ENCODE data around the gene ACSS1. TPM values are rescaled to one million over a fixed set of nuclear protein-coding genes. Genes with fewer than 3 reads are reported as not detected.

Gene ACSS1
- total and polyA plus RNA-seq, 8 donors = 7.0 to 135 (median 35.8) TPM

- Histone ChIP-seq H3K27me3 (no peaks in the 10 kb centered on the region), H3K36me3 (peaks cover 51 to 100% (median 100%) of the 10 kb centered on the region in 4 donors), H3K27ac (no peak overlapping the region), H3K4me1 (no peaks in the 10 kb centered on the region), H3K9me3 (no peaks in the 10 kb centered on the region), H3K4me3 (no peak overlapping the region)
- intact Hi-C loops (cut with DNase I; ENCODE audit: low total_unique reads) = no loop called here
- no peak for DNase-seq
- 89 to 93% (median 91%) methylated on average over 6 of the region's 6 CpGs for WGBS, 5 donors
- no peak for TF ChIP-seq EP300 (IDR thresholded peaks at IDR 0.05)
- TF ChIP-seq POLR2A (IDR thresholded peaks at IDR 0.05) = no peak
- no peak for TF ChIP-seq POLR2AphosphoS5 (IDR thresholded peaks at IDR 0.05)
- TF ChIP-seq CTCF (IDR thresholded peaks at IDR 0.05) = no peak
Measured at GRCh38 chr20:24962510-24962909, 95.4 kb downstream of the ACSS1 start.

- intact Hi-C loops (cut with DNase I; ENCODE audit: low total_unique reads) = no loop called here
- Histone ChIP-seq H3K27me3 (no peaks in the 10 kb centered on the region), H3K9me3 (no peaks in the 10 kb centered on the region), H3K27ac (no peak overlapping the region), H3K4me3 (no peak overlapping the region), H3K4me1 (no peaks in the 10 kb centered on the region), H3K36me3 (peaks cover 51 to 100% (median 100%) of the 10 kb centered on the region in 4 donors)
- 94 to 100% (median 96%) methylated on average over 2 of the region's 2 CpGs for WGBS, 5 donors
- no peak for TF ChIP-seq POLR2AphosphoS5 (IDR thresholded peaks at IDR 0.05)
- TF ChIP-seq CTCF (IDR thresholded peaks at IDR 0.05) = no peak
- no peak for TF ChIP-seq EP300 (IDR thresholded peaks at IDR 0.05)
- TF ChIP-seq POLR2A (IDR thresholded peaks at IDR 0.05) = no peak
- DNase-seq = no peak
Measured at GRCh38 chr20:24962182-24962492, 95.8 kb downstream of the ACSS1 start.

- no peaks in the 10 kb centered on the region for H3K4me1 ChIP-seq
- H3K27ac ChIP-seq = no peak overlapping the region
- no peak for DNase-seq
- H3K27me3 ChIP-seq = no peaks in the 10 kb centered on the region
- no peak overlapping the region for H3K4me3 ChIP-seq
- intact Hi-C loops (cut with DNase I; ENCODE audit: low total_unique reads) = no loop called here
- H3K36me3 ChIP-seq = peaks cover 45 to 99% (median 97%) of the 10 kb centered on the region in 4 donors
- TF ChIP-seq POLR2AphosphoS5 (IDR thresholded peaks at IDR 0.05) = no peak
- no peaks in the 10 kb centered on the region for H3K9me3 ChIP-seq
- 75 to 90% (median 87%) methylated on average over 20 of the region's 20 CpGs for WGBS, 5 donors
Measured at GRCh38 chr20:24961384-24962181, 96.4 kb downstream of the ACSS1 start.

- Histone ChIP-seq H3K4me3 (no peak overlapping the region), H3K4me1 (no peaks in the 10 kb centered on the region), H3K9me3 (no peaks in the 10 kb centered on the region), H3K27me3 (no peaks in the 10 kb centered on the region), H3K36me3 (peaks cover 40 to 99% (median 96%) of the 10 kb centered on the region in 4 donors), H3K27ac (peak overlapping the region in 1 of 5 donors; percentile 18)
- 49 to 74% (median 54%) methylated on average over 2 of the region's 2 CpGs for WGBS, 5 donors
- TF ChIP-seq EP300 (IDR thresholded peaks at IDR 0.05) = no peak
- no peak for TF ChIP-seq POLR2AphosphoS5 (IDR thresholded peaks at IDR 0.05)
- no peak for TF ChIP-seq CTCF (IDR thresholded peaks at IDR 0.05)
- TF ChIP-seq POLR2A (IDR thresholded peaks at IDR 0.05) = no peak
- intact Hi-C loops (cut with DNase I; ENCODE audit: low total_unique reads) = no loop called here
- no peak for DNase-seq
Measured at GRCh38 chr20:24960861-24961260, 97.1 kb downstream of the ACSS1 start.

GRCh38 chr20:24960302-24960801 lies 97.6 kb downstream of the ACSS1 start:
- no peaks in the 10 kb centered on the region for H3K4me1 ChIP-seq
- H3K36me3 ChIP-seq = peaks cover 35 to 97% (median 95%) of the 10 kb centered on the region in 4 donors
- H3K27me3 ChIP-seq = no peaks in the 10 kb centered on the region
- intact Hi-C loops (cut with DNase I; ENCODE audit: low total_unique reads) = no loop called here
- H3K27ac ChIP-seq = peak overlapping the region in 3 of 5 donors; percentile 7 to 29 (median 18)
- TF ChIP-seq POLR2A (IDR thresholded peaks at IDR 0.05) (no peak), POLR2AphosphoS5 (IDR thresholded peaks at IDR 0.05) (no peak), EP300 (IDR thresholded peaks at IDR 0.05) (no peak), CTCF (IDR thresholded peaks at IDR 0.05) (no peak)
- H3K9me3 ChIP-seq = no peaks in the 10 kb centered on the region
- no peak overlapping the region for H3K4me3 ChIP-seq
- DNase-seq = peak in 1 of 2 donors; percentile 17
- 91 to 94% (median 94%) methylated on average over 9 to 10 of the region's 10 CpGs for WGBS, 5 donors

Data from stomach (tissue), 9 donors.